Measurements from ENCODE around the gene AMBN.

GRCh38 chr4:70619288-70619687 lies 27.2 kb downstream of the AMBN start:
- TF ChIP-seq CTCF (conservative IDR thresholded peaks at IDR 0.05 in 1 of 2, IDR thresholded peaks at IDR 0.05 in 1 of 2; ENCODE audit: extremely low read depth in 1 of 2, insufficient read depth in 1 of 2, low read depth in 1 of 2, low read length in 2 of 2): no peak
- TF ChIP-seq EZH2 (IDR thresholded peaks at IDR 0.05; ENCODE audit: borderline replicate concordance, low read length): no peak
